Activated CD8-positive, alpha-beta memory T cell treated with anti-CD3 and anti-CD28 coated beads, Interleukin-2, amount 50 U/mL, for 1 hour (primary cell): Measurements from ENCODE around the gene PLVAP.

Experiments used
- DNase-seq: peaks from one replicate; pipeline ENCODE4 v3.0.0-alpha.2; 2020; ENCODE audit errors: extremely low read depth

Gene PLVAP

GRCh38 chr19:17321655-17322489 lies 55.3 kb downstream of the PLVAP start:
- no peak for DNase-seq

DNA sequence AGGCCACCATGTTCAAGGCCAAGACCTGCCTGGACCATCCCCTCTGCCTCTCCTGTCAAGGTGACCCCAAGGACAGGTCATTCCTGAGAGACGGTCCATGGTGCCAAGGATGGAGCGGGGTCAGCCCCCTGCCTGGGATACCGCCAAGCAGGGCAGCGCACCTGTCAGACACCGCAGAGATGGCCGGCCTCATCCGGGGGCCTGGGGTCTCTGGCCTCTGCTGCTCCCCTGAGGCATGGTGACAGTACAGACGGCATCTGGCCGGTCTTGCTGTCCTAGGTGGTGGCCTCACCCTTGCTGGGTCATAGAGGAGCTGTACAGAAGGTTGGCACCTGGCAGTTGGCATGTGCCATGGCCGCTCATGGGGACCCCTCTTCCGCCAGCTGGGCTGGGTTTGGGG lies 56.7 kb downstream of the PLVAP start:
- no peak for DNase-seq

DNA sequence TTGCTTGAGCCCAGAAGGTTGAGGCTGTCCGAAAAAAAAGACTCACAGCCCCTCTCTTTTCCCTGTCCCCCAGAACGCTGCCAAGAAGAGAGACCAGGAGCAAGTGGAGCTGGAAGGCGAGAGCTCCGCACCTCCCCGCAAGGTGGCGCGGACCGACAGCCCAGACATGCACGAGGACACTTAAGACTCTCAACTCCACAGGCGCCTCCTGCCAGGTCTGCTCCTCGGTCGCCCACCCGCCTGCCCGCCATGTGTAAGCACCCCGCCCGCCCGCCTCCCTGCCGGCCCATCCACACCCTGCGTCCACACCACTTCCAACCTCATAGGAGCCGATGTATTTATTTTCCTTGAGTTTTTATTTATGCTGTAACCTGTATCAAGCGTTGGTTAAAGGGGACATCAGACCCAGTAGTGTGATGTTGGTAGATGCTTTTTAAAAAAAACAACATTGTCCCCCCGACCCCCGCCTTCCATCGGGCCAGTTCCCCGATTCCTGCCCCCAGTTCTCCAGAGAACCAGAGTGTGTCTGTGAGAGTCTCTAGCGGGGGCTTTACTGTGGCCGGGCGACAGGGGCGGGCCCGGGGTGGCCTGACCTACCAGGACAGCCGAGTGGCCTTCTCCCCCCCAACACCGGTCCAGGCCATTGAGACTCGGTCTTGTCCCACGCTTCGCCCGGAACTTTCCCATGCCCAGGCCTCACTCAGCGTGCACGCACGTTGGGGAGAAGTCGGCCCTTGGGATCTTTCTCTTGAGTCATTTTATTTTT lies 57.5 kb downstream of the PLVAP start:
- DNase-seq = no peak

- DNase-seq = no peak
Measured at GRCh38 chr19:17318966-17319365, 58.2 kb downstream of the PLVAP start.

- DNase-seq = no peak
Measured at GRCh38 chr19:17314007-17314593, 63.0 kb downstream of the PLVAP start.

GRCh38 chr19:17312189-17313113 lies 64.7 kb downstream of the PLVAP start:
- DNase-seq = no peak

- DNase-seq = no peak
Measured at GRCh38 chr19:17311455-17312188, 65.5 kb downstream of the PLVAP start.

DNA sequence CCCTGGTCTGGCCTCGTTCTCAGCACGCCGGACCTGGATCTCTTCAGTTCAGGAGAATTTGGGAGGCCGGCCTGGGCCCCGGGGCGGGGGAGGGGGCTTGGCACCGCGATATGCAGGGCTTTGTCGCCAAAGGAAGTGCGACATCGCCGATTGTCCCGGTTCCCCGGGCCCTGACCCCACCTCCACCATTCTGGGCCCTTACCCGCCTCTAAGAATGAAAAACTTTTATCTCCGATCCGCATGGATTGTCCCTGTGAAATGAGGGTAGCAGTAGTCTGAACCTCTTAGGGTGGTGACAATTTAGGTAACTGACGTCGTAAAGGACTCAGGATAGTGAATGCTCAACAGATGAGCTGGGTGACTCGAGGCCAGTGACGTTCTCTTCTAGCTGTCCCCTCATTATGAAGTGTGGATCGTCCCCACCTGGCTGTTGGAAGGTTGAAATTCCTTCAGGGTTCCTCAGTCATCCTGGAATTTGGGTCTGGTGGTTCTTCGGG lies 67.1 kb downstream of the PLVAP start:
- DNase-seq = no peak

- peak; percentile 99 for DNase-seq
Measured at GRCh38 chr19:17309198-17309964, 67.8 kb downstream of the PLVAP start, which contains the start of gene DDA1. TSS of gene DDA1 (plus strand) at chr19:17309563. CDS start at chr19:17309655, 92 bp downstream.

- DNase-seq = no peak
Measured at GRCh38 chr19:17307876-17308377, 69.2 kb downstream of the PLVAP start.

- DNase-seq = no peak
Measured at GRCh38 chr19:17306285-17306714, 70.8 kb downstream of the PLVAP start.

- DNase-seq = peak; percentile 90
Measured at GRCh38 chr19:17305517-17306284, 71.4 kb downstream of the PLVAP start, which contains the start of gene MRPL34. TSS of gene MRPL34 (plus strand) at chr19:17305872. CDS start at chr19:17305893, 21 bp downstream.

GRCh38 chr19:17305216-17305516 lies 72.0 kb downstream of the PLVAP start:
- DNase-seq = no peak

DNA sequence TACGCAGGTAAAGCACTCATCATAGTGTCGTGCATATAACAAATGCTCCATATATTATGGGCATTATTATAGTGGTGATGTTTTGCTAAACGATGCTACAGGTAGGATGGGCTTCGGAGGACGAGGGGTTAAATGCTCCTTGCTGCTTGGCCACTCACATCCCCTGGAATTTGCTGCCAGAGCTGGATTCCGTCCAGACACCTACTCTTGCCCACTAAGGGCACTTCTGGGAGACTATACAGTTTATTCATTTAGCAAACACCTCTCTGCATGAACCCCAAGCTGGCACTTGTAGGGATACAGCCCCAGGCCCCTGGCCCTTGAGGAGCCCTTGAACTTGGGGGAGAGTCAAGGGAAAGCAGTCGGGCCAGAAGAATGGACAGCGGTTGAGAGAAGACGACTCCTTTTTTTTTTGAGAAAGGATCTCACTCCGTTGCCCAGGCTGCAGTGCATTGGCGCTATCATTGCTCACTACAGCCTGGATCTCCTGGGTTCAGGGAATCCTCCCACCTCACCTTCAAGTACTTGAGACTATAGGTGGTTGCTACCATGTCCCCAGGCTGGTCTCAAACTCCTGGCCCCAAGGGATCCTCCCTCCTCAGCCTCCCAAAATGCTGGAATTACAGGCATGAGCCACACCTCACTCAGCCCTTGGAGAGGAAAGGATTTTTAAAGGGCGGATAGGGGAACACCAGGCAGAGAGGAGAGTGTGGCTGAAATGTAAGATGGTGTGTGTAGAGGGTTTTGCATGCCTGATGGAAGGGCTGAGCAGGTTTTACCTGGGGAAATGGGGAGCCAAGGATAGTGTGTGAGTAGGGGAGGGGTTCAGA lies 72.5 kb downstream of the PLVAP start:
- DNase-seq = no peak

GRCh38 chr19:17303940-17304267 lies 73.2 kb downstream of the PLVAP start:
- DNase-seq = no peak

GRCh38 chr19:17303167-17303939 lies 73.8 kb downstream of the PLVAP start, which contains the start of gene ABHD8:
TSS of gene ABHD8 (minus strand) at chr19:17303425. CDS start at chr19:17301616, 1,809 bp downstream.
- peak; percentile 83 for DNase-seq
